T-helper 2 cell treated with Interferon-gamma antibody and Interleukin-4, amounts not matched to agents 5 μg/mL and 100 μg/mL, for 36 hours (primary cell): ENCODE results near the gene CFAP90.

ENCODE experiments used
- DNase-seq: peaks from one replicate; pipeline ENCODE4 v3.0.0; 2021; ENCODE audit warnings: low spot score
- H3K27ac Mint-ChIP-seq: one replicate; pipeline ENCODE4 v1.8.0; 2021; ENCODE audit warnings: mild to moderate bottlenecking, mixed read lengths
- H3K27me3 Mint-ChIP-seq: one replicate; pipeline ENCODE4 v1.8.0; 2021; ENCODE audit warnings: low read depth, mixed read lengths
- H3K36me3 Mint-ChIP-seq: one replicate; pipeline ENCODE4 v1.8.0; 2021; ENCODE audit warnings: low read depth, mixed read lengths
- H3K4me1 Mint-ChIP-seq: one replicate; pipeline ENCODE4 v1.8.0; 2021; ENCODE audit warnings: low read depth, mixed read lengths
- H3K4me3 Mint-ChIP-seq: one replicate; pipeline ENCODE4 v1.8.0; 2022; ENCODE audit warnings: mild to moderate bottlenecking, moderate library complexity, mixed read lengths
- H3K9me3 Mint-ChIP-seq: one replicate; pipeline ENCODE4 v1.8.0; 2021; ENCODE audit warnings: mixed read lengths

The CFAP90 gene

DNA sequence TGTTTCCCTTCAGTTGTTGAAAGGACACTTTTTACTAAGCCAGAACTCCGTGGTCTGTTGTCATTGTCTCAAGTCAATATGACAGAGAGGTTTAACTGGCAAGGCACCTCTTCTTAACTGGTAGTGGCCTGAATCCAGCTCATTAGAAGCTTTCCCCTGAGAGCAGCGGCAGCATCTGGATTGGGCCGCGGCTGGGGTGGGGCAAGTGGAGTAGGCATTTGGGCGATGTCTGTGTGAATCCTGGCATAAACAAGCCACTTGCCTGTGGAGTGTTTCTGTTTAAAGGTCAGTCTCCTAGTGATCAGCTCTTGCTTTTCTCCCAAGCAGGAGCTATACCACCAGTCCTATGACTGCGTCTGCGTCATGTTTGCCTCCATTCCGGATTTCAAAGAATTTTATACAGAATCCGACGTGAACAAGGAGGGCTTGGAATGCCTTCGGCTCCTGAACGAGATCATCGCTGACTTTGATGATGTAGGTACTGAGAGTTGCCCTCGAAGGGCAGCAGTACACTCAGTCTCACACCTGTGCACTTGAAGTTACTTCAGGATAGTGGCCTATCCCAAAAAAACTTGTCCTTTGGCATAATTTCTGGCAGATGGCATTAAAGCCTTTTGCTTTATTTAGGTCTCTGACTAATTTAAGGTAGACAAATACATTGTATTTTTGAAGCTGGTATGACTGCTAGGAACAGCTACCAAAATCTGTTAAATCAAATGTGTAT lies 48.9 kb downstream of the CFAP90 start:
- Mint-ChIP-seq H3K4me3 (no peak overlapping the region), H3K36me3 (no peaks in the 10 kb centered on the region), H3K27me3 (no peaks in the 10 kb centered on the region), H3K4me1 (no peaks in the 10 kb centered on the region), H3K9me3 (no peaks in the 10 kb centered on the region), H3K27ac (no peak overlapping the region)
- DNase-seq = no peak

DNA sequence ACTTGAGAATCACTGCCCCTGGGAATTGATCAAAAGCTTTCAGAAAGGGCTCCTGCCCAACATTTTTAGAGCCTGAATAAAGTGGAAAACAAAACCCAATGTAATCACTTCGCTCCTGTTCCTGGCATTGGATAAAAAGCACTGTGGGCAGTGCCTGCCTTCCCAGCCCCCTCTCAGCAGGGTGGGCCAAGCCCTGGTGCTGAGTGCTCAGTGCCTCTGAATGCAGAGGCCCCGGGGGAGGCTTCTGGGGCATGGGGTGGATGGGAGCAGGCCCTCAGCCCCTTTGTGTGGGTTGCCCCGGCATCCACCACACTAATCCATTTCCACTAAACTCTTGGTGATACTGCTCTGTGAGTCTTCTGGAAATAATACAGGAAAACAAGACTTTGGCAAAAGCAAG lies 55.6 kb downstream of the CFAP90 start:
- H3K36me3 Mint-ChIP-seq = no peaks in the 10 kb centered on the region
- no peaks in the 10 kb centered on the region for H3K9me3 Mint-ChIP-seq
- H3K4me3 Mint-ChIP-seq = no peak overlapping the region
- DNase-seq = no peak
- H3K27ac Mint-ChIP-seq = no peak overlapping the region
- H3K27me3 Mint-ChIP-seq = peaks cover 2% of the 10 kb centered on the region
- H3K4me1 Mint-ChIP-seq = no peaks in the 10 kb centered on the region

- H3K27ac Mint-ChIP-seq = no peak overlapping the region
Observed at GRCh38 chr5:7794823-7795222, 56.1 kb downstream of the CFAP90 start.

DNA sequence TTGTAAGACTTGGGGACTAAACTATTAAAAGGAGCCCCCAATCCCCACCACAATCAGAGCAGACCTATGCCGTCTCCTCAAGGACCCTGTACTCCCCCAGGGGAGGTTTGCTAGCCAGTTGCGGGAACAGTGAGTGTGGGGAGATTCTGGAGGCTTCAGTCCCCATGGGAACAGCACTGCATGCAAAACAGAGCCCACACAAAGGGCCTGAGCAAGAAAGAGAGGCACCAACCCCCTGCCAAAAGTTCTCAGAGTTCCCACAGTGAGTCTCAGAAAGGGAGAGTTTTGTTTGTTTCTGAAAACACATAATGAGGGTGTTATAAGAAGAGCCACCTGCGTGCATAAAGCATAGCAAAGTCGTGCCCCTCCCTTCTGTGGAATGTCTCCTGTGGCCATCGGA lies 56.6 kb downstream of the CFAP90 start:
- H3K9me3 Mint-ChIP-seq = no peaks in the 10 kb centered on the region
- H3K4me1 Mint-ChIP-seq = no peaks in the 10 kb centered on the region
- no peak overlapping the region for H3K4me3 Mint-ChIP-seq
- peaks cover 2% of the 10 kb centered on the region for H3K27me3 Mint-ChIP-seq
- H3K36me3 Mint-ChIP-seq = no peaks in the 10 kb centered on the region
- no peak overlapping the region for H3K27ac Mint-ChIP-seq
- DNase-seq = no peak

More at GRCh38 chr5:7794823-7795222, 56.1 kb downstream of the CFAP90 start:
- Mint-ChIP-seq H3K27me3 (peaks cover 2% of the 10 kb centered on the region), H3K9me3 (no peaks in the 10 kb centered on the region), H3K4me1 (no peaks in the 10 kb centered on the region), H3K4me3 (no peak overlapping the region), H3K36me3 (no peaks in the 10 kb centered on the region)
- no peak for DNase-seq

GRCh38 chr5:7793895-7794294 lies 57.0 kb downstream of the CFAP90 start:
- Mint-ChIP-seq H3K36me3 (no peaks in the 10 kb centered on the region), H3K27ac (no peak overlapping the region), H3K4me3 (no peak overlapping the region)

DNA sequence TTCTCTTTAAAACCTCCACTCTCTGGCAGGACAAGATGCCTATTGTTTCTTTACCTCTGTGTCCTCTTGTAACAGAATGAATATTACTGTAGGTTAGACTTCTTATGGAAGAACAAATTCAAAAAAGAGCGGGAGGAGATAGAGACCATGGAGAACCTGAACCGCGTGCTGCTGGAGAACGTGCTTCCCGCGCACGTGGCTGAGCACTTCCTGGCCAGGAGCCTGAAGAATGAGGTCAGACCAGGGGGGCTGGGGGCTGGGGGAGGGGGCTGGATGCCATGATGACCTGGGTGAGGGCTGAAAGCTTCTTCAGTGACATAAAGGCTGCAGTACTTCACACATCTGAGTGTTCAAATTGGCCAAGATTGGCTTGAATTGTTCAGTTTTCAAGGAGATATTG lies 61.4 kb downstream of the CFAP90 start:
- DNase-seq = no peak
- no peaks in the 10 kb centered on the region for H3K36me3 Mint-ChIP-seq
- peaks cover 8% of the 10 kb centered on the region for H3K27me3 Mint-ChIP-seq
- no peak overlapping the region for H3K4me3 Mint-ChIP-seq
- no peak overlapping the region for H3K27ac Mint-ChIP-seq
- H3K4me1 Mint-ChIP-seq = no peaks in the 10 kb centered on the region
- no peaks in the 10 kb centered on the region for H3K9me3 Mint-ChIP-seq

More at GRCh38 chr5:7793895-7794294, 57.0 kb downstream of the CFAP90 start:
- H3K4me1 Mint-ChIP-seq = no peaks in the 10 kb centered on the region
- no peak for DNase-seq
- peaks cover 2% of the 10 kb centered on the region for H3K27me3 Mint-ChIP-seq
- H3K9me3 Mint-ChIP-seq = no peaks in the 10 kb centered on the region

- Mint-ChIP-seq H3K4me3 (no peak overlapping the region), H3K36me3 (no peaks in the 10 kb centered on the region), H3K4me1 (no peaks in the 10 kb centered on the region), H3K9me3 (no peaks in the 10 kb centered on the region), H3K27ac (no peak overlapping the region), H3K27me3 (peaks cover 15% of the 10 kb centered on the region)
- no peak for DNase-seq
Observed at GRCh38 chr5:7787770-7788169, 63.2 kb downstream of the CFAP90 start.

- no peak overlapping the region for H3K27ac Mint-ChIP-seq
- no peaks in the 10 kb centered on the region for H3K36me3 Mint-ChIP-seq
- H3K4me3 Mint-ChIP-seq = no peak overlapping the region
- no peak for DNase-seq
- H3K4me1 Mint-ChIP-seq = peaks cover under 1% of the 10 kb centered on the region
- no peaks in the 10 kb centered on the region for H3K9me3 Mint-ChIP-seq
- H3K27me3 Mint-ChIP-seq = peaks cover 35% of the 10 kb centered on the region
Observed at GRCh38 chr5:7784683-7785380, 66.1 kb downstream of the CFAP90 start.

GRCh38 chr5:7781899-7782298 lies 69.0 kb downstream of the CFAP90 start:
- Mint-ChIP-seq H3K27me3 (peaks cover 50% of the 10 kb centered on the region), H3K9me3 (no peaks in the 10 kb centered on the region), H3K4me3 (no peak overlapping the region), H3K36me3 (no peaks in the 10 kb centered on the region), H3K4me1 (peaks cover 11% of the 10 kb centered on the region), H3K27ac (no peak overlapping the region)
- no peak for DNase-seq
